ENCODE results near the gene SPATA45. TPM values are rescaled to one million over a fixed set of nuclear protein-coding genes. Genes with fewer than 3 reads are reported as not detected.
A peak's percentile ranks its signal among the peaks of the same experiment; 100 is the strongest.

SPATA45 gene
- total and polyA plus RNA-seq, 2 of the 13 experiments (the other 11 are each of a cell fraction or from before 2014, with no cell fraction given): 0.17 to 0.64 TPM

DNA sequence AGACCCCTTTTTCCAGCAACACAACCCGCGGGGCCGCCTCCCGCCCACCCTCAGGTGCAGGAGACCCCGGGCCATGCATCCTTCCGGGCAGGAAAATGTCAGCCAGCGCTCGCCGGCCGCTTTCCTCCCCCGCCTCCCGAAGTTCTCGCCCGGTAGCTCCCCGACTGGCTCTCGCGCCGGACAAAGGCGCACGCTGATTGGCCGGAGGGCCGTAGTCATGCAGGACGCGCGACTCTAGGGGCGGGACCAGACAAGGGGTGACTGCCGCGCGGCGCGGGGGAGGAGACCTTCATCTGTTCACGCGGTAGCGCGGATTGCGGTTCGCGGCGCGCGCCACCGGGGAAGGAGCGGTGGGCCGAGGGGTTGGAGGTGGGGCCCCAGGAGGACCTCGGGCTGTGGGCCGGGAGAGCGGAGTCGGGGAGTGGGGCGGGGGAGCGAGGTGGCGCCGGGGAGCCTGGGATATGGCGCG, 10.6 kb upstream of the SPATA45 start, which contains the start of gene FLVCR1 (continued):
- no peak for TF ChIP-seq ZNF503 (CRISPR knock-in tag; IDR thresholded peaks at IDR 0.05)
- TF ChIP-seq SRSF1 (optimal IDR thresholded peaks at IDR 0.05; ENCODE audit: low read depth, low read length): no peak
- no peak for TF ChIP-seq KLF12 (CRISPR knock-in tag; IDR thresholded peaks at IDR 0.05; ENCODE audit: borderline replicate concordance)
- TF ChIP-seq ZNF496 (CRISPR knock-in tag; IDR thresholded peaks at IDR 0.05; ENCODE audit: insufficient replicate concordance): no peak
- no peak for TF ChIP-seq ZNF550 (CRISPR knock-in tag; IDR thresholded peaks at IDR 0.05; ENCODE audit: borderline replicate concordance)
- TF ChIP-seq RBM39 (IDR thresholded peaks at IDR 0.05; ENCODE audit: low read depth, low read length, poor library complexity, severe bottlenecking): peak; percentile 38
- peak; percentile 77; the same call in 1 of the 2 replicates for TF ChIP-seq ZNF678 (CRISPR knock-in tag; IDR thresholded peaks at IDR 0.05)
- no peak; the same call in 1 of the 2 replicates for TF ChIP-seq ZFP82 (CRISPR knock-in tag; IDR thresholded peaks at IDR 0.05; ENCODE audit: borderline replicate concordance)
- TF ChIP-seq, protein P1, sequence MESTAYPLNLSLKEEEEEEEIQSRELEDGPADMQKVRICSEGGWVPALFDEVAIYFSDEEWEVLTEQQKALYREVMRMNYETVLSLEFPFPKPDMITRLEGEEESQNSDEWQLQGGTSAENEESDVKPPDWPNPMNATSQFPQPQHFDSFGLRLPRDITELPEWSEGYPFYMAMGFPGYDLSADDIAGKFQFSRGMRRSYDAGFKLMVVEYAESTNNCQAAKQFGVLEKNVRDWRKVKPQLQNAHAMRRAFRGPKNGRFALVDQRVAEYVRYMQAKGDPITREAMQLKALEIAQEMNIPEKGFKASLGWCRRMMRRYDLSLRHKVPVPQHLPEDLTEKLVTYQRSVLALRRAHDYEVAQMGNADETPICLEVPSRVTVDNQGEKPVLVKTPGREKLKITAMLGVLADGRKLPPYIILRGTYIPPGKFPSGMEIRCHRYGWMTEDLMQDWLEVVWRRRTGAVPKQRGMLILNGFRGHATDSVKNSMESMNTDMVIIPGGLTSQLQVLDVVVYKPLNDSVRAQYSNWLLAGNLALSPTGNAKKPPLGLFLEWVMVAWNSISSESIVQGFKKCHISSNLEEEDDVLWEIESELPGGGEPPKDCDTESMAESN (CRISPR knock-in tag; conservative IDR thresholded peaks at IDR 0.05): peak; percentile 39; the same call in 1 of the 2 replicates
- peak; percentile 87 for TF ChIP-seq FOXC1 (CRISPR knock-in tag; IDR thresholded peaks at IDR 0.05; ENCODE audit: borderline replicate concordance)
- no peak for TF ChIP-seq TSC22D2 (CRISPR knock-in tag; IDR thresholded peaks at IDR 0.05; ENCODE audit: borderline replicate concordance)
- no peak; the same call in 1 of the 2 replicates for TF ChIP-seq ZNF431 (CRISPR knock-in tag; IDR thresholded peaks at IDR 0.05; ENCODE audit: borderline replicate concordance, low read depth)
- TF ChIP-seq, protein P2, sequence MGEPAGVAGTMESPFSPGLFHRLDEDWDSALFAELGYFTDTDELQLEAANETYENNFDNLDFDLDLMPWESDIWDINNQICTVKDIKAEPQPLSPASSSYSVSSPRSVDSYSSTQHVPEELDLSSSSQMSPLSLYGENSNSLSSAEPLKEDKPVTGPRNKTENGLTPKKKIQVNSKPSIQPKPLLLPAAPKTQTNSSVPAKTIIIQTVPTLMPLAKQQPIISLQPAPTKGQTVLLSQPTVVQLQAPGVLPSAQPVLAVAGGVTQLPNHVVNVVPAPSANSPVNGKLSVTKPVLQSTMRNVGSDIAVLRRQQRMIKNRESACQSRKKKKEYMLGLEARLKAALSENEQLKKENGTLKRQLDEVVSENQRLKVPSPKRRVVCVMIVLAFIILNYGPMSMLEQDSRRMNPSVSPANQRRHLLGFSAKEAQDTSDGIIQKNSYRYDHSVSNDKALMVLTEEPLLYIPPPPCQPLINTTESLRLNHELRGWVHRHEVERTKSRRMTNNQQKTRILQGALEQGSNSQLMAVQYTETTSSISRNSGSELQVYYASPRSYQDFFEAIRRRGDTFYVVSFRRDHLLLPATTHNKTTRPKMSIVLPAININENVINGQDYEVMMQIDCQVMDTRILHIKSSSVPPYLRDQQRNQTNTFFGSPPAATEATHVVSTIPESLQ (CRISPR knock-in tag; conservative IDR thresholded peaks at IDR 0.05): no peak
- no peak for TF ChIP-seq ZNF296 (CRISPR knock-in tag; conservative IDR thresholded peaks at IDR 0.05)
- TF ChIP-seq, protein P3, sequence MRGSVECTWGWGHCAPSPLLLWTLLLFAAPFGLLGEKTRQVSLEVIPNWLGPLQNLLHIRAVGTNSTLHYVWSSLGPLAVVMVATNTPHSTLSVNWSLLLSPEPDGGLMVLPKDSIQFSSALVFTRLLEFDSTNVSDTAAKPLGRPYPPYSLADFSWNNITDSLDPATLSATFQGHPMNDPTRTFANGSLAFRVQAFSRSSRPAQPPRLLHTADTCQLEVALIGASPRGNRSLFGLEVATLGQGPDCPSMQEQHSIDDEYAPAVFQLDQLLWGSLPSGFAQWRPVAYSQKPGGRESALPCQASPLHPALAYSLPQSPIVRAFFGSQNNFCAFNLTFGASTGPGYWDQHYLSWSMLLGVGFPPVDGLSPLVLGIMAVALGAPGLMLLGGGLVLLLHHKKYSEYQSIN (CRISPR knock-in tag; IDR thresholded peaks at IDR 0.05; ENCODE audit: borderline replicate concordance): no peak
- TF ChIP-seq NAIF1 (CRISPR knock-in tag; IDR thresholded peaks at IDR 0.05; ENCODE audit: borderline replicate concordance): no peak
- TF ChIP-seq ZSCAN9 (CRISPR knock-in tag; IDR thresholded peaks at IDR 0.05; ENCODE audit: borderline replicate concordance): no peak
- TF ChIP-seq HNRNPH1 (optimal IDR thresholded peaks at IDR 0.05; ENCODE audit: low read depth, low read length): no peak
- TF ChIP-seq THAP9 (CRISPR knock-in tag; IDR thresholded peaks at IDR 0.05; ENCODE audit: borderline replicate concordance): peak; percentile 56; the same call in 1 of the 2 replicates

Measured in HepG2 (cell line).